Measurements from ENCODE around the gene PEX11G.

GRCh38 chr19:7447648-7448047, 41.2 kb downstream of the PEX11G start:
- TF ChIP-seq CTCF (IDR thresholded peaks at IDR 0.05; ENCODE audit: insufficient read depth, low read length) (no peak), POLR2AphosphoS5 (IDR thresholded peaks at IDR 0.05; ENCODE audit: low read depth) (no peak), GABPA (IDR thresholded peaks at IDR 0.05; ENCODE audit: low read depth) (no peak)
